Pancreas (tissue), 10 donors: ENCODE data around the gene FABP1. TPM values are rescaled to one million over a fixed set of nuclear protein-coding genes. Genes with fewer than 3 reads are reported as not detected.

ENCODE experiments used
- ATAC-seq, 4 donors: fragments of 200-7000 bp; cut with Tn5 transposase; one replicate each; pipeline versions ENCODE4 v1.8.0 to v1.9.1; 2020; ENCODE audit warnings: mild to moderate bottlenecking in 4 of 4, moderate library complexity in 4 of 4
- DNase-seq, 6 donors: peaks; one replicate each; pipeline ENCODE4 v3.0.0-alpha.2; 2020
- FAIRE-seq: peaks from 2 replicates; lab custom pipeline; 2012; peaks lifted over from hg19 to GRCh38; lab: Jason Lieb, UNC
- H3K27ac ChIP-seq, 4 donors: fragments of 200-600 bp; sonication (generic); 1 replicate in 3 of 4; 2 replicates in 1 of 4; pipeline versions ENCODE4 v1.5.0 to v1.8.0; 2020
- H3K27me3 ChIP-seq, 4 donors: fragments of 200-600 bp; one replicate each; pipeline ENCODE4 v1.8.0; 2021
- H3K36me3 ChIP-seq, 3 donors: fragments of 200-600 bp; sonication (generic) in 1 of 3; one replicate each; pipeline versions ENCODE4 v1.5.0 to v1.8.0; 2020 to 2021
- H3K4me1 ChIP-seq, 3 donors: fragments of 200-600 bp; one replicate each; pipeline ENCODE4 v1.8.0; 2021
- H3K4me3 ChIP-seq, 4 donors: fragments of 200-600 bp; sonication (generic) in 2 of 4; one replicate each; pipeline versions ENCODE4 v1.5.0 to v1.8.0; 2020 to 2021
- H3K9me3 ChIP-seq, 4 donors: fragments of 200-600 bp; one replicate each; pipeline ENCODE4 v1.8.0; 2021
- CTCF ChIP-seq, 4 donors: fragments of 200-600 bp; sonication (generic) in 3 of 4; IDR thresholded peaks; one replicate each; pipeline versions ENCODE4 v1.5.0 to v1.8.0; 2021; ENCODE audit warnings: antibody characterized with exemption in 4 of 4
- WGBS, 2 donors: extraction: QIAGEN DNeasy Blood & Tissue Kit; methylation state at CpG; one replicate each; pipeline ENCODE4 v1.1.7; 2013; 5-methylcytosine and 5-hydroxymethylcytosine counted together
- intact Hi-C, 3 donors: fragments of 100-400 bp; cut with DNase I; formaldehyde crosslinking; loops; one replicate each; pipeline versions ENCODE4 v1.11.1 to v1.14.2; 2022
- polyA plus RNA-seq, 2 donors: library from polyadenylated mRNA; stranded (reverse); fragments of 200-250 nt; gene quantifications; one replicate each; pipeline ENCODE4 v1.2.3, GENCODE V29; 2013
- total RNA-seq, 6 donors: library from RNA; stranded (reverse); fragmentation: NEBNext Ultra II Directional in 4 of 6; extraction: Animal tissue kit (Norgen Biotek cat#: 25700) in 4 of 6; gene quantifications; one replicate each; pipeline versions ENCODE4 v1.2.1 to v1.2.4, GENCODE V29; 2021 to 2023
- donor health status: healthy with polysubstance abuse.
- donor health status: DM: no; HTN: no; CAD: no; lungs with moderate emphysema.
- donor health status: DM: no; HTN: no; CAD: no.
- donor health status: control.
- donor health status: control.
- donor health status: Bipolar disorder and iron deficiency.
- donor health status: DM: yes; HTN: yes; CAD: no.
- donor health status: DM: no; HTN: no; CAD: no.
- donor health status: DM: no; HTN: no; CAD: no.
- donor health status: DM: yes; HTN: yes; CAD: no.

Gene FABP1
- total RNA-seq, result 1 to 10 TPM in 1 of 6 donors, not detected in 5; 1.0 TPM
- 1 to 10 TPM in 1 of 2 donors, under 1 TPM in 1; 0.85 to 2.1 TPM for polyA plus RNA-seq

- no peak within 1 kb of the TSS for H3K4me3 ChIP-seq
- no peaks in the 10 kb centered on the region for H3K27me3 ChIP-seq
- DNase-seq, result no peak
- TF ChIP-seq CTCF (IDR thresholded peaks at IDR 0.05), result no peak
- intact Hi-C loops, result no loop called here
- H3K27ac ChIP-seq, result no peak within 1 kb of the TSS
- 66 to 69% methylated on average over 12 of the region's 12 CpGs for WGBS, 2 donors
- ATAC-seq, result no peak
- FAIRE-seq, result no peak
- no peaks in the 10 kb centered on the region for H3K36me3 ChIP-seq
- no peaks in the 10 kb centered on the region for H3K9me3 ChIP-seq
- H3K4me1 ChIP-seq, result no peaks in the 10 kb centered on the region
Measured at GRCh38 chr2:88127888-88128653, at the start of gene FABP1. Gene FABP1, minus strand, starts transcription at chr2:88128062. Its CDS starts 45 bp downstream, at chr2:88128017.

GRCh38 chr2:88177556-88177955, 49.7 kb upstream of the FABP1 start:
- Histone ChIP-seq H3K9me3 (no peaks in the 10 kb centered on the region), H3K4me3 (no peak overlapping the region), H3K27ac (no peak overlapping the region), H3K4me1 (no peaks in the 10 kb centered on the region), H3K27me3 (no peaks in the 10 kb centered on the region), H3K36me3 (peaks cover 0 to 5% (median 0%) of the 10 kb centered on the region in 3 donors)
- WGBS, 2 donors, result 83 to 89% methylated on average over 3 of the region's 3 CpGs
- DNase-seq, result no peak
- intact Hi-C loops, result no loop called here
- TF ChIP-seq CTCF (IDR thresholded peaks at IDR 0.05), result no peak
- no peak for FAIRE-seq
- no peak for ATAC-seq

GRCh38 chr2:88176352-88176984, 48.6 kb upstream of the FABP1 start:
- H3K9me3 ChIP-seq, result no peaks in the 10 kb centered on the region
- no peaks in the 10 kb centered on the region for H3K4me1 ChIP-seq
- H3K27ac ChIP-seq, result peak overlapping the region in 1 of 4 donors; percentile 22
- peak in 2 of 4 donors; percentile 18 to 24 for ATAC-seq
- DNase-seq, result no peak
- no peaks in the 10 kb centered on the region for H3K36me3 ChIP-seq
- whole genome bisulfite sequencing, 2 donors, result 49% methylated on average over 3 of the region's 3 CpGs
- H3K27me3 ChIP-seq, result no peaks in the 10 kb centered on the region
- no peak overlapping the region for H3K4me3 ChIP-seq
- intact Hi-C loops, result no loop called here
- TF ChIP-seq CTCF (IDR thresholded peaks at IDR 0.05), result no peak
- FAIRE-seq, result no peak

DNA sequence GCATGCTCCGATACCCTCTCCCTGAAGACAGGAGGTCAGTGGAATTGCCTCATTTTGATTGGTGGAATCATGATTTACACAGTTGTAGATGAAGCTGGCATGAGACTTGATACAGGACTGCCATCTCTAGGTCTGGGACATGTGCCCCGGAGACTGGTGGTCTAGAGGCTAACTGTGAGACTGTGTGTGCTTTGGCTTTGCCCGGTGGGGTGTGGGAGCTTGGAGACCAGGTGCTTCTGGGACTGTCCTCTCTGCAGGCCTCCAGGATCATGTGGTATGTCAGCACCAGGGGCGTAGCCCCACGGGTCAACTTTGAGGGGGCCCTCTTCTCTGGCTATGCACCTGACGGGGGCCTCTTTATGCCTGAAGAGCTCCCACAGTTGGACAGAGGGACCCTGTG, 45.0 kb upstream of the FABP1 start:
- ATAC-seq (no peak), DNase-seq (no peak)
- WGBS, 2 donors, result 85 to 96% methylated on average over 6 of the region's 6 CpGs

More for the DNA sequence above, 45.0 kb upstream of the FABP1 start:
- Histone ChIP-seq H3K4me3 (no peak overlapping the region), H3K27me3 (no peaks in the 10 kb centered on the region), H3K4me1 (no peaks in the 10 kb centered on the region), H3K27ac (no peak overlapping the region), H3K9me3 (no peaks in the 10 kb centered on the region), H3K36me3 (no peaks in the 10 kb centered on the region)
- TF ChIP-seq CTCF (IDR thresholded peaks at IDR 0.05), result no peak
- no peak for FAIRE-seq
- intact Hi-C loops, result no loop called here
